ENCODE measurements around the gene PHF21B.
"Not testable (repeated sequence)": the region's sequence is repeated elsewhere in the genome, so short reads cannot be mapped to it uniquely, and the experiment has no call there.

PHF21B gene

GRCh38 chr22:45053094-45053493 is 43.3 kb upstream of the PHF21B start:
- Histone ChIP-seq H3K27ac (no peak overlapping the region), H3K4me3 (ENCODE audit: low read depth in 1 of 2, low read length in 1 of 2) (no peak overlapping the region), H3K9me3 (no peaks in the 10 kb centered on the region), H3K27me3 (peaks cover 28% of the 10 kb centered on the region), H3K36me3 (no peaks in the 10 kb centered on the region), H3K4me1 (ENCODE audit: control insufficient read depth in 1 of 2, insufficient read depth in 1 of 2, low read depth in 1 of 2, low read length in 1 of 2) (no peaks in the 10 kb centered on the region)
- no peak for TF ChIP-seq CTCF (IDR thresholded peaks at IDR 0.05)

- not testable (repeated sequence) for H3K9me3 ChIP-seq; H3K36me3 ChIP-seq; H3K27ac ChIP-seq; H3K4me1 ChIP-seq (ENCODE audit: control insufficient read depth in 1 of 2, insufficient read depth in 1 of 2, low read depth in 1 of 2, low read length in 1 of 2); H3K4me3 ChIP-seq (ENCODE audit: low read depth in 1 of 2, low read length in 1 of 2)
- peaks cover 29% of the 10 kb centered on the region for H3K27me3 ChIP-seq
Observed at GRCh38 chr22:45052665-45053064, 42.9 kb upstream of the PHF21B start.

- no peaks in the 10 kb centered on the region for H3K9me3 ChIP-seq
- no peak overlapping the region for H3K4me3 ChIP-seq (ENCODE audit: low read depth in 1 of 2, low read length in 1 of 2)
- TF ChIP-seq CTCF (IDR thresholded peaks at IDR 0.05): no peak
- no peak overlapping the region for H3K27ac ChIP-seq
- no peaks in the 10 kb centered on the region for H3K4me1 ChIP-seq (ENCODE audit: control insufficient read depth in 1 of 2, insufficient read depth in 1 of 2, low read depth in 1 of 2, low read length in 1 of 2)
- no peaks in the 10 kb centered on the region for H3K36me3 ChIP-seq
- H3K27me3 ChIP-seq: peaks cover 34% of the 10 kb centered on the region
Observed at GRCh38 chr22:45051946-45052345, 42.1 kb upstream of the PHF21B start.

GRCh38 chr22:45051419-45051818 is 41.6 kb upstream of the PHF21B start:
- Histone ChIP-seq H3K36me3 (no peaks in the 10 kb centered on the region), H3K9me3 (no peaks in the 10 kb centered on the region), H3K27ac (no peak overlapping the region), H3K4me1 (ENCODE audit: control insufficient read depth in 1 of 2, insufficient read depth in 1 of 2, low read depth in 1 of 2, low read length in 1 of 2) (no peaks in the 10 kb centered on the region), H3K27me3 (peaks cover 34% of the 10 kb centered on the region), H3K4me3 (ENCODE audit: low read depth in 1 of 2, low read length in 1 of 2) (no peak overlapping the region)
- no peak for TF ChIP-seq CTCF (IDR thresholded peaks at IDR 0.05)

GRCh38 chr22:45047260-45047659 is 37.5 kb upstream of the PHF21B start:
- peaks cover 16% of the 10 kb centered on the region for H3K27me3 ChIP-seq
- H3K27ac ChIP-seq: no peak overlapping the region
- no peak overlapping the region for H3K4me3 ChIP-seq (ENCODE audit: low read depth in 1 of 2, low read length in 1 of 2)
- H3K4me1 ChIP-seq (ENCODE audit: control insufficient read depth in 1 of 2, insufficient read depth in 1 of 2, low read depth in 1 of 2, low read length in 1 of 2): no peaks in the 10 kb centered on the region
- H3K36me3 ChIP-seq: no peaks in the 10 kb centered on the region
- H3K9me3 ChIP-seq: no peaks in the 10 kb centered on the region
- no peak for TF ChIP-seq CTCF (IDR thresholded peaks at IDR 0.05)

- H3K9me3 ChIP-seq: no peaks in the 10 kb centered on the region
- H3K4me3 ChIP-seq (ENCODE audit: low read depth in 1 of 2, low read length in 1 of 2): no peak overlapping the region
- no peaks in the 10 kb centered on the region for H3K36me3 ChIP-seq
- TF ChIP-seq CTCF (IDR thresholded peaks at IDR 0.05): no peak
- H3K27ac ChIP-seq: no peak overlapping the region
- H3K27me3 ChIP-seq: peaks cover 16% of the 10 kb centered on the region
- no peaks in the 10 kb centered on the region for H3K4me1 ChIP-seq (ENCODE audit: control insufficient read depth in 1 of 2, insufficient read depth in 1 of 2, low read depth in 1 of 2, low read length in 1 of 2)
Observed at GRCh38 chr22:45045208-45045607, 35.4 kb upstream of the PHF21B start.
